Adrenal gland (tissue), 12 donors: ENCODE data around the gene LAMA5. TPM values are rescaled to one million over a fixed set of nuclear protein-coding genes. Genes with fewer than 3 reads are reported as not detected.

Experiments
- DNase-seq, 7 donors: peaks; one replicate each; pipeline ENCODE4 v3.0.0-alpha.2; 2019 to 2020
- H3K27ac ChIP-seq, 5 donors: fragments of 200-600 bp; sonication (generic) in 4 of 5; 1 replicate in 3 of 5; 2 replicates in 2 of 5; pipeline versions ENCODE4 v1.5.1 to v1.8.0; 2016 to 2020; ENCODE audit warnings: mild to moderate bottlenecking in 1 of 5
- H3K27me3 ChIP-seq: fragments of 200-600 bp; 2 replicates; pipeline ENCODE4 v1.8.0; 2021
- H3K36me3 ChIP-seq, 2 donors: fragments of 200-600 bp; replicated peaks in 1 of 2; 1 replicate in 1 of 2; 2 replicates in 1 of 2; pipeline versions ENCODE4 v1.5.1 to v1.8.0; 2018 to 2022
- H3K4me1 ChIP-seq, 2 donors: fragments of 200-600 bp; replicated peaks in 1 of 2; 1 replicate in 1 of 2; 2 replicates in 1 of 2; pipeline versions ENCODE4 v1.5.1 to v1.8.0; 2018 to 2021
- H3K4me3 ChIP-seq, 4 donors: fragments of 200-600 bp; sonication (generic) in 3 of 4; one replicate each; pipeline ENCODE4 v1.5.1; 2016 to 2018
- H3K9me3 ChIP-seq, 3 donors: fragments of 200-600 bp; sonication (generic) in 1 of 3; replicated peaks in 1 of 3; 1 replicate in 2 of 3; 2 replicates in 1 of 3; pipeline versions ENCODE4 v1.5.1 to v1.8.0; 2016 to 2021
- POLR2A ChIP-seq, 2 donors: fragments of 450-650 bp; IDR thresholded peaks; one replicate each; pipeline ENCODE4 v1.6.1; 2017; ENCODE audit warnings: antibody characterized with exemption in 2 of 2, mild to moderate bottlenecking in 2 of 2, moderate library complexity in 1 of 2
- WGBS, 4 donors: extraction: QIAGEN DNeasy Blood & Tissue Kit in 2 of 4; methylation state at CpG; one replicate each; pipeline versions ENCODE4 v1.1.5 to v1.1.7; 2013 to 2017; 5-methylcytosine and 5-hydroxymethylcytosine counted together
- intact Hi-C, 2 donors: fragments of 100-400 bp; cut with DNase I; formaldehyde crosslinking; loops; one replicate each; pipeline versions ENCODE4 v1.14.1 to v1.15.0; 2022 to 2023
- polyA plus RNA-seq, 3 donors: library from polyadenylated mRNA; stranded (reverse); fragments of 200-250 nt in 2 of 3; fragments of 350-450 nt in 1 of 3; fragmentation: Illumina TruSeq in 1 of 3; extraction: RNeasy Lipid Tissue Mini Kit (QIAGEN cat#74804) in 1 of 3; gene quantifications; one replicate each; pipeline ENCODE4 v1.2.3, GENCODE V29; 2013 to 2014
- total RNA-seq, 9 donors: library from RNA; depleted of rRNA in 4 of 9; stranded (reverse); fragments of >200 nt in 4 of 9; fragments of 120-200 nt in 1 of 9; fragmentation: NEBNext Ultra II Directional in 1 of 9; extraction: Animal tissue kit (Norgen Biotek cat#: 25700) in 1 of 9; gene quantifications; one replicate each; pipeline versions ENCODE4 v1.1.0 to v1.2.4, GENCODE V29; 2013 to 2023
- TF ChIP-seq, protein P1 (sequence below), 6 experiments: fragments of 450-650 bp in 4 of 6; fragments of 200-600 bp in 2 of 6; sonication (generic) in 1 of 6; IDR thresholded peaks; 1 replicate in 5 of 6; 2 replicates in 1 of 6; pipeline versions ENCODE4 v1.5.1 to v1.8.0; 2016 to 2021; ENCODE audit warnings: antibody characterized with exemption in 6 of 6, mild to moderate bottlenecking in 2 of 6, moderate library complexity in 1 of 6
- donor health status: healthy with polysubstance abuse.
- donor health status: Bipolar disorder and iron deficiency.
- donor health status: DM: yes; HTN: yes; CAD: no.
- donor health status: DM: no; HTN: no; CAD: no.
- donor health status: DM: no; HTN: no; CAD: no.
- donor health status: DM: yes; HTN: yes; CAD: no.

The LAMA5 gene
- total and polyA plus RNA-seq, 12 donors: 2.0 to 537 (median 100) TPM

- DNase-seq: peak in 2 of 7 donors; percentile 16 to 20
- Histone ChIP-seq H3K4me3 (no peak overlapping the region), H3K36me3 (peaks cover 0 to 4% of the 10 kb centered on the region in 2 donors), H3K27ac (peak overlapping the region in 4 of 5 donors; percentile 84 to 90 (median 88)), H3K9me3 (no peaks in the 10 kb centered on the region), H3K27me3 (no peaks in the 10 kb centered on the region), H3K4me1 (peaks cover 48 to 50% of the 10 kb centered on the region in 2 donors)
- no peak for TF ChIP-seq POLR2A (IDR thresholded peaks at IDR 0.05)
- TF ChIP-seq, protein P1, sequence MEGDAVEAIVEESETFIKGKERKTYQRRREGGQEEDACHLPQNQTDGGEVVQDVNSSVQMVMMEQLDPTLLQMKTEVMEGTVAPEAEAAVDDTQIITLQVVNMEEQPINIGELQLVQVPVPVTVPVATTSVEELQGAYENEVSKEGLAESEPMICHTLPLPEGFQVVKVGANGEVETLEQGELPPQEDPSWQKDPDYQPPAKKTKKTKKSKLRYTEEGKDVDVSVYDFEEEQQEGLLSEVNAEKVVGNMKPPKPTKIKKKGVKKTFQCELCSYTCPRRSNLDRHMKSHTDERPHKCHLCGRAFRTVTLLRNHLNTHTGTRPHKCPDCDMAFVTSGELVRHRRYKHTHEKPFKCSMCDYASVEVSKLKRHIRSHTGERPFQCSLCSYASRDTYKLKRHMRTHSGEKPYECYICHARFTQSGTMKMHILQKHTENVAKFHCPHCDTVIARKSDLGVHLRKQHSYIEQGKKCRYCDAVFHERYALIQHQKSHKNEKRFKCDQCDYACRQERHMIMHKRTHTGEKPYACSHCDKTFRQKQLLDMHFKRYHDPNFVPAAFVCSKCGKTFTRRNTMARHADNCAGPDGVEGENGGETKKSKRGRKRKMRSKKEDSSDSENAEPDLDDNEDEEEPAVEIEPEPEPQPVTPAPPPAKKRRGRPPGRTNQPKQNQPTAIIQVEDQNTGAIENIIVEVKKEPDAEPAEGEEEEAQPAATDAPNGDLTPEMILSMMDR (IDR thresholded peaks at IDR 0.05): no peak
- intact Hi-C loops: loop anchor here in 1 of 2 donors (10.0 kb wide), 1 partner anchor 54 kb away; the partner anchor contains the start of gene ADRM1
- WGBS, 4 donors: 70 to 93% (median 80%) methylated on average over 12 to 16 of the region's 16 CpGs; no CpG with 5 or more reads in 1 of the 4 donors
Measured at GRCh38 chr20:62359043-62359490, 8.0 kb downstream of the LAMA5 start.

GRCh38 chr20:62358171-62359042, 8.7 kb downstream of the LAMA5 start:
- H3K27ac ChIP-seq: peak overlapping the region in 4 of 5 donors; percentile 84 to 90 (median 88)
- 49 to 94% (median 59%) methylated on average over 2 to 24 of the region's 24 CpGs for WGBS, 4 donors
- H3K36me3 ChIP-seq: peaks cover 0 to 4% of the 10 kb centered on the region in 2 donors
- TF ChIP-seq, protein P1 (IDR thresholded peaks at IDR 0.05): no peak
- peak in 1 of 2 donors; percentile 33 for TF ChIP-seq POLR2A (IDR thresholded peaks at IDR 0.05)
- no peaks in the 10 kb centered on the region for H3K27me3 ChIP-seq
- H3K4me3 ChIP-seq: no peak overlapping the region
- peaks cover 47 to 49% of the 10 kb centered on the region in 2 donors for H3K4me1 ChIP-seq
- peak; percentile 53 to 89 (median 86) for DNase-seq
- intact Hi-C loops: loop anchor here in 1 of 2 donors (10.0 kb wide), 1 partner anchor 54 kb away; the partner anchor contains the start of gene ADRM1
- H3K9me3 ChIP-seq: no peaks in the 10 kb centered on the region

DNA sequence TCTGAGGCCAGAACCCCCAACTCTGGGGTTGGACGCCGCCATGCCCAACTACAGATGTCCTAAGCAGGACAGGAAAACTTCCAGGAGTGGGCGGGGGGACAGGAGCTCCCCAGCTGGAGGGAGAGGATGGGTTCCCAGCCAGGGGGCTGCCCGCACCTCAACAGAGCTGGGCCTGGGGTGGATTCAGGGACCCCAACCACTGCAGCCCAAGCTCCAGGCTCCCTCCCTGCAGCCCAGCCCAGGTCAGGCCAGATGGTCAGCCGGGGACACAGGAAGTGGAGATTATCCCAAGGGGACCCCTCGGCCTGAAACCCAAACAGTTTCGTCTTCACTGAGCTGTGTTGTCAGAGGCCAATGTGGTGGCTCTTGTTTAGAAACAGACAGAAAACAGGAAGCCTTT, 9.4 kb downstream of the LAMA5 start:
- Histone ChIP-seq H3K27ac (peak overlapping the region in 4 of 5 donors; percentile 84 to 90 (median 88)), H3K9me3 (no peaks in the 10 kb centered on the region), H3K36me3 (peaks cover 0 to 4% of the 10 kb centered on the region in 2 donors), H3K4me3 (peak overlapping the region in 1 of 4 donors; percentile 45), H3K4me1 (peaks cover 52 to 55% of the 10 kb centered on the region in 2 donors), H3K27me3 (no peaks in the 10 kb centered on the region)
- peak in 2 of 7 donors; percentile 13 to 34 for DNase-seq
- TF ChIP-seq, protein P1 (IDR thresholded peaks at IDR 0.05): no peak
- TF ChIP-seq POLR2A (IDR thresholded peaks at IDR 0.05): no peak
- 39 to 61% (median 55%) methylated on average over 5 to 7 of the region's 7 CpGs for WGBS, 4 donors
- intact Hi-C loops: loop anchor here in 1 of 2 donors (10.0 kb wide), 1 partner anchor 53 kb away; the partner anchor contains the start of gene ADRM1

DNA sequence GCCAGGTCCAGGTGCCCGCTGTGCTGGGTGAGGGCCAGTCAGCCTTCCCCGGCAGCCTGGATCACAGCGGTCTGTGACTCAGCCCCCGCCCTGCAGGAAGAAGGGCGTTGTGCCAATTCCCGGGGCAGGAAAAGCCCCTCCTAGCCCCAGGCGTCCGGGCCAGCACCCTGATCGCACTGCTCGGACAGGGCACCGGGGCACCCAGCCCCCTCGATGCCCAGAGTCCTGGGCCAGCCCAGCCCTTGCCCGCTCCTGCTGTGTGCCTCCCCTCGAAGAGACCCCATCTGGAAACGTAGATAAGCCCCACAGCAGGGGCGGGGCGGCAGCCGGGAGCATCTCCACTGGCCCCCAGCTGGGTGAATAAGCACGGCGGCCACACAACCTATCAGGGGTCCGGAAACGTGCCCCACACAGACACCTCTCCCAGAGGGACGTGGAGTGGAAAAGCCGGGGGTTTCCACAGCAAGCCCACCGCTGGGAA, 9.9 kb downstream of the LAMA5 start:
- 14 to 33% (median 17%) methylated on average over 3 to 25 of the region's 25 CpGs for WGBS, 4 donors
- H3K36me3 ChIP-seq: peaks cover 0 to 3% of the 10 kb centered on the region in 2 donors
- peaks cover 52 to 55% of the 10 kb centered on the region in 2 donors for H3K4me1 ChIP-seq
- intact Hi-C loops: loop anchor here in 1 of 2 donors (10.0 kb wide), 1 partner anchor 52 kb away; the partner anchor contains the start of gene ADRM1
- H3K4me3 ChIP-seq: peak overlapping the region in 1 of 4 donors; percentile 45
- H3K27ac ChIP-seq: peak overlapping the region in 4 of 5 donors; percentile 84 to 90 (median 88)
- no peaks in the 10 kb centered on the region for H3K9me3 ChIP-seq
- no peak for TF ChIP-seq POLR2A (IDR thresholded peaks at IDR 0.05)
- TF ChIP-seq, protein P1 (IDR thresholded peaks at IDR 0.05): no peak
- H3K27me3 ChIP-seq: no peaks in the 10 kb centered on the region
- DNase-seq: peak; percentile 70 to 90 (median 85)
